Sigmoid colon (tissue), 7 donors: Measurements from ENCODE around the gene KCNIP3. TPM values are rescaled to one million over a fixed set of nuclear protein-coding genes. Genes with fewer than 3 reads are reported as not detected.

Source experiments
- DNase-seq: peaks from one replicate; pipeline ENCODE4 v3.0.0-alpha.2; 2019
- H3K27ac ChIP-seq, 4 donors: fragments of 200-600 bp; sonication (generic); one replicate each; pipeline ENCODE4 v1.5.1; 2016 to 2019; ENCODE audit warnings: mild to moderate bottlenecking in 1 of 4
- H3K27me3 ChIP-seq, 3 donors: fragments of 200-600 bp; sonication (generic); one replicate each; pipeline ENCODE4 v1.5.1; 2019; ENCODE audit warnings: mild to moderate bottlenecking in 1 of 3
- H3K36me3 ChIP-seq, 4 donors: fragments of 200-600 bp; sonication (generic); one replicate each; pipeline ENCODE4 v1.5.1; 2016 to 2019
- H3K4me1 ChIP-seq, 4 donors: fragments of 200-600 bp; sonication (generic); one replicate each; pipeline ENCODE4 v1.5.1; 2017 to 2019
- H3K4me3 ChIP-seq, 4 donors: fragments of 200-600 bp; sonication (generic); one replicate each; pipeline ENCODE4 v1.5.1; 2017 to 2019; ENCODE audit warnings: mild to moderate bottlenecking in 2 of 4, moderate library complexity in 1 of 4
- H3K9me3 ChIP-seq, 4 donors: fragments of 200-600 bp in 3 of 4; sonication (generic) in 3 of 4; one replicate each; pipeline versions ENCODE4 v1.5.1 to v1.6.1; 2013 to 2019
- EP300 ChIP-seq, 4 donors: sonication (generic); formaldehyde crosslinking; IDR thresholded peaks; one replicate each; pipeline ENCODE4 v1.6.1; 2017; ENCODE audit warnings: antibody characterized with exemption in 4 of 4
- POLR2A ChIP-seq, 2 donors: fragments of 450-650 bp; IDR thresholded peaks; one replicate each; pipeline ENCODE4 v1.6.1; 2016; ENCODE audit warnings: antibody characterized with exemption in 2 of 2, mild to moderate bottlenecking in 2 of 2, moderate library complexity in 2 of 2
- POLR2AphosphoS5 ChIP-seq, 4 donors: sonication (generic); formaldehyde crosslinking; IDR thresholded peaks; one replicate each; pipeline ENCODE4 v1.6.1; 2017; ENCODE audit warnings: antibody characterized with exemption in 4 of 4
- WGBS, 2 donors: extraction: QIAGEN DNeasy Blood & Tissue Kit; methylation state at CpG; one replicate each; pipeline ENCODE4 v1.1.7; 2013; 5-methylcytosine and 5-hydroxymethylcytosine counted together
- intact Hi-C: fragments of 100-400 bp; cut with DNase I; formaldehyde crosslinking; loops from one replicate; pipeline ENCODE4 v1.15.1; 2023
- polyA plus RNA-seq, 3 donors: library from polyadenylated mRNA; stranded (reverse); fragments of 200-250 nt; gene quantifications; one replicate each; pipeline ENCODE4 v1.2.3, GENCODE V29; 2013
- total RNA-seq, 4 donors: library from RNA; depleted of rRNA; stranded (reverse); fragments of >200 nt; gene quantifications; one replicate each; pipeline ENCODE4 v1.1.0, GENCODE V29; 2016
- TF ChIP-seq, protein P1 (sequence below), 4 experiments: fragments of 450-650 bp in 3 of 4; fragments of 200-600 bp in 1 of 4; IDR thresholded peaks; one replicate each; pipeline ENCODE4 v1.5.1; 2016 to 2019; ENCODE audit warnings: antibody characterized with exemption in 4 of 4, mild to moderate bottlenecking in 3 of 4, moderate library complexity in 2 of 4
- donor health status: healthy with polysubstance abuse.
- donor health status: Bipolar disorder and iron deficiency.
- donor health status: healthy.

KCNIP3 gene
- 10 to 100 TPM; 11.8 to 23.8 (median 12.1) TPM for total RNA-seq
- 1 to 10 TPM; 1.8 to 1.9 (median 1.8) TPM for polyA plus RNA-seq

DNA sequence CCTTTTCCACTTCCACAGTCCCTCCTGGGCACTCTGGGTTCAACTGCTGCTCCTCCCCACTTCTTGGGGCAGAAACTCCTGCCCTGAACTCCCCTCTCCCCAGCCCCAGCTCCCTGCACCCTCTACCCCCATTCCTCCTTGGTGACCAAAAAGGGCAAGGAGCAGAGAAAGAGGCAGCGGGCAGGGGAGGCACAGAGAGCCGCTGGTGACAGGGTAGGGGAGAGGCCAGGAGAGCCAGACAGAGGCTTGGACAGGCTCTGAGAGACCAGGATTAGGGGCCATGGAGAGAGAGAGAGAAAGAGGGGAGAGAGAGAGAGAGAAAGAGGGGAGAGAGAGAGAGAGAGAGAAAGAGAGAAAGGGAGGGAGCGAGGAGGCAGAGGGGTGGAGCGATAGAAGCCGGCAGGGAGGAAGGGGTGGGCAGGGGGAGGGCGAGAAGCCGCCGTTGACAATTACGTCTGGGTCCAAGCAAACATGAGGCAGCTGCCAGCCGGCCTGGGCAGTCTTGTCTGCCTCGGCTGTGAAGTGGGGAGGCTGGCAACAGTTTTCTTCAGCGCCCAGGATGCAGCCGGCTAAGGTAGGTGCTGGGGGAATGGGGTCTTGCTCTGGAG is at the start of gene KCNIP3:
TSS of gene KCNIP3 (plus strand) at position 468 of the 608 bp plus-strand sequence. CDS start at position 560, 92 bp downstream.
- Histone ChIP-seq H3K4me1 (peaks cover 0 to 3% (median 0%) of the 10 kb centered on the region in 4 donors), H3K4me3 (no peak within 1 kb of the TSS), H3K27ac (no peak within 1 kb of the TSS), H3K9me3 (no peaks in the 10 kb centered on the region), H3K27me3 (peaks cover 4 to 32% (median 8%) of the 10 kb centered on the region in 3 donors), H3K36me3 (no peaks in the 10 kb centered on the region)
- WGBS, 2 donors, result 2 to 7% methylated on average over 13 of the region's 13 CpGs
- DNase-seq, result no peak
- TF ChIP-seq POLR2AphosphoS5 (IDR thresholded peaks at IDR 0.05), result no peak
- TF ChIP-seq, protein P1, sequence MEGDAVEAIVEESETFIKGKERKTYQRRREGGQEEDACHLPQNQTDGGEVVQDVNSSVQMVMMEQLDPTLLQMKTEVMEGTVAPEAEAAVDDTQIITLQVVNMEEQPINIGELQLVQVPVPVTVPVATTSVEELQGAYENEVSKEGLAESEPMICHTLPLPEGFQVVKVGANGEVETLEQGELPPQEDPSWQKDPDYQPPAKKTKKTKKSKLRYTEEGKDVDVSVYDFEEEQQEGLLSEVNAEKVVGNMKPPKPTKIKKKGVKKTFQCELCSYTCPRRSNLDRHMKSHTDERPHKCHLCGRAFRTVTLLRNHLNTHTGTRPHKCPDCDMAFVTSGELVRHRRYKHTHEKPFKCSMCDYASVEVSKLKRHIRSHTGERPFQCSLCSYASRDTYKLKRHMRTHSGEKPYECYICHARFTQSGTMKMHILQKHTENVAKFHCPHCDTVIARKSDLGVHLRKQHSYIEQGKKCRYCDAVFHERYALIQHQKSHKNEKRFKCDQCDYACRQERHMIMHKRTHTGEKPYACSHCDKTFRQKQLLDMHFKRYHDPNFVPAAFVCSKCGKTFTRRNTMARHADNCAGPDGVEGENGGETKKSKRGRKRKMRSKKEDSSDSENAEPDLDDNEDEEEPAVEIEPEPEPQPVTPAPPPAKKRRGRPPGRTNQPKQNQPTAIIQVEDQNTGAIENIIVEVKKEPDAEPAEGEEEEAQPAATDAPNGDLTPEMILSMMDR (IDR thresholded peaks at IDR 0.05), result no peak
- TF ChIP-seq EP300 (IDR thresholded peaks at IDR 0.05), result no peak
- TF ChIP-seq POLR2A (IDR thresholded peaks at IDR 0.05), result no peak
- intact Hi-C loops, result no loop called here

DNA sequence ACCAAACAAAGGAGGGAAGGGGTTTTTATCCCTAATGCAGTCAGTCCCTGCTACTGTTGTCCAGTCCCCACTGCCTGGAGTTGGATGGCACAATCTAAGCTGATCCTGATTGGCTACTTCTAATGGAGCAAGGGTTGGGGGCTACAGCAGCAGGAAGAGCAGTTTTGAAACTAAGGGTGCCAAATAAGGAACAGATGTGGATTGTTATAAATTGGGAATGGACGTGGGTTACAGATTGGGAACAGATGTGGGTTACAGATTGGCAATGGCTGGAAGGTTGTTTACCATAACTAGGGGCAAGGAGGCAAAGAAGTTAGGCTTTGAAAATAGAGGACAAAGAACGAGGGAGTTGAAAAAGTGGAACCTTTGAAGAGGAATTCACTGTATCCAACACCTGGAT is 38.9 kb upstream of the KCNIP3 start:
- no peak overlapping the region for H3K4me3 ChIP-seq
- H3K27ac ChIP-seq, result no peak overlapping the region
- no peaks in the 10 kb centered on the region for H3K4me1 ChIP-seq
- H3K27me3 ChIP-seq, result no peaks in the 10 kb centered on the region
- no peak for DNase-seq
- no peaks in the 10 kb centered on the region for H3K36me3 ChIP-seq
- 72 to 78% methylated on average over 2 of the region's 2 CpGs for WGBS, 2 donors
- intact Hi-C loops, result no loop called here
- H3K9me3 ChIP-seq, result peaks cover 0 to 7% (median 0%) of the 10 kb centered on the region in 4 donors
- TF ChIP-seq POLR2A (IDR thresholded peaks at IDR 0.05) (no peak), EP300 (IDR thresholded peaks at IDR 0.05) (no peak), POLR2AphosphoS5 (IDR thresholded peaks at IDR 0.05) (no peak)
- TF ChIP-seq, protein P1 (IDR thresholded peaks at IDR 0.05), result no peak

DNA sequence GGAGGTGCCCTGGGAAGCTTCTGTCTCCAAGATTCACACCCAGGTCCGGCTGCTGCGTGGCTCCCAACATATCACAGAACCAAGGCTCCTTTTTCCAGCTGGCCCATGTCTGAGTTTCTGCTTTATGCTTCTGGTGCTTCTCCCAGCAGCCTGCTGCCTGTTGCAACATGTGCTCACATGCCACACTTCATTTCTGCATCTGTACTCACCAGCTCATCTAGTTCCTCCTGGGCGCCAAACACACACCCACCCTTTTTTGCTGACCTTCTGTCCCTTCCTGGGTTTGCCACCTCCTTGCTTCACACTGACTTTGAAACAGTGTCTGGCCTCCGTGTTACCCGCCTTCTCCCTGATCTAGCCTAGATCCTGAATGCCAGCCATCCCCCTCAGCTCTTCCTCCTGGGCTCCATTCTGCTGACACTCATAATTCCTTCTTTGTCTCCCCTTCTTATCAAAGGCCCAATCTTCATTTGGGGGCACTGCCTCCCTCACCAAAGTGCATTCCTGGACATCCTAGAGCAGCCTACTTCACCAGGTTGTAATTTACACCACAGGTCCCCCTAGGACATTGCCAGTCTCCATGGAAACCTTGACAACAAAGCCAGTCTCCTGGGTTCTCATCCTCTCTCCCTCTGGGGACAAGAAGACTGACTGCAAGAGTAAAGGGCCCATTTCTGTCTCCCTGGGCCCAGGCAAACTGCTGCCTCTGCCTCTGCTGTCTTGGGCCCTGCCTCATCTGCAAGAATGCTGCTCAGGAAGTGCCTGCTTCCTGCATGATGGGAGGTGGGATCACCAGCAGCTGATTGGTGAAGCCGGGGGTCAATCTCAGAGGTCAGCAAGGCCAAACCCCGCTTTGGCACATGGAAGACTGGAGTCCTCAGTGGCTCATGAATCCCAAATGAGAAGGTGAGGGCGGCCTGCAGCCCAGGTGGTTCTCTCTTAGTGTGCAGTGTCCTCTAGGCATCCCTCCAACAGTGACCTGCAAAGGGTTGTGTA is 36.8 kb upstream of the KCNIP3 start:
- 84% methylated on average over 8 of the region's 8 CpGs for WGBS, 2 donors
- Histone ChIP-seq H3K27ac (no peak overlapping the region), H3K4me3 (no peak overlapping the region), H3K4me1 (peaks cover 0 to 5% (median 0%) of the 10 kb centered on the region in 4 donors), H3K36me3 (no peaks in the 10 kb centered on the region), H3K27me3 (no peaks in the 10 kb centered on the region), H3K9me3 (peaks cover 0 to 4% (median 0%) of the 10 kb centered on the region in 4 donors)
- no peak for TF ChIP-seq EP300 (IDR thresholded peaks at IDR 0.05)
- TF ChIP-seq POLR2AphosphoS5 (IDR thresholded peaks at IDR 0.05), result no peak
- TF ChIP-seq, protein P1 (IDR thresholded peaks at IDR 0.05), result no peak
- no peak for TF ChIP-seq POLR2A (IDR thresholded peaks at IDR 0.05)
- DNase-seq, result no peak
- intact Hi-C loops, result no loop called here

DNA sequence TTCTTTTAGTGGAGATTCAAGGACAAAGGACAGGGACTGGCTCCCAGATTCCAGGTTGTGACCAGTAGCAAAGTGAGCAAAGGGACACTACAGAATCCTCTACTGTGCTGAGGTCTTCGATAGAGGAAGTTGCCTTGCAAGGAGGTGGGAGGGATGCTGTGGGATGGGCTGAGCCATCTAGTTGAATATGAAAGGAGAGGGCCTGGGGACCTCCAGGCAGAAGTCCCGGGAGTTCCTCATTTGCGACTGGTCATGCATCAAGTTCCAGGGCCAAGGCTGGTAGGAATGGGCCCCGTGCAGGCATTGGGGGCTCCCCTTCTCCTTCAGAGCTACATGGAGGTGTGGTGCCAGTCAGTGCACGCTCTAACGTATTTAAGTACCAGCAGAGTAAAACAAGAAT is 35.5 kb upstream of the KCNIP3 start:
- Histone ChIP-seq H3K4me3 (no peak overlapping the region), H3K4me1 (peaks cover 0 to 5% (median 0%) of the 10 kb centered on the region in 4 donors), H3K9me3 (peaks cover 0 to 1% (median 0%) of the 10 kb centered on the region in 4 donors), H3K27ac (no peak overlapping the region), H3K27me3 (no peaks in the 10 kb centered on the region), H3K36me3 (no peaks in the 10 kb centered on the region)
- intact Hi-C loops, result no loop called here
- WGBS, 2 donors, result 59 to 86% methylated on average over 6 of the region's 6 CpGs
- TF ChIP-seq, protein P1 (IDR thresholded peaks at IDR 0.05), result no peak
- no peak for TF ChIP-seq POLR2A (IDR thresholded peaks at IDR 0.05)
- no peak for TF ChIP-seq EP300 (IDR thresholded peaks at IDR 0.05)
- no peak for TF ChIP-seq POLR2AphosphoS5 (IDR thresholded peaks at IDR 0.05)
- DNase-seq, result no peak
